HG03066 (cell line): ENCODE measurements around the gene MPC1.
"Not testable (repeated sequence)": the region's sequence is repeated elsewhere in the genome, so short reads cannot be mapped to it uniquely, and the experiment has no call there.

Source experiments
- ATAC-seq: cut with Tn5 transposase; IDR thresholded peaks from one replicate; pipeline ENCODE4 v1.9.1; 2021; ENCODE audit warnings: low read depth; ENCODE audit not compliant: unreplicated experiment

The MPC1 gene

GRCh38 chr6:166382500-166382932, 224 bp downstream of the MPC1 start:
- peak; percentile 4 for ATAC-seq

DNA sequence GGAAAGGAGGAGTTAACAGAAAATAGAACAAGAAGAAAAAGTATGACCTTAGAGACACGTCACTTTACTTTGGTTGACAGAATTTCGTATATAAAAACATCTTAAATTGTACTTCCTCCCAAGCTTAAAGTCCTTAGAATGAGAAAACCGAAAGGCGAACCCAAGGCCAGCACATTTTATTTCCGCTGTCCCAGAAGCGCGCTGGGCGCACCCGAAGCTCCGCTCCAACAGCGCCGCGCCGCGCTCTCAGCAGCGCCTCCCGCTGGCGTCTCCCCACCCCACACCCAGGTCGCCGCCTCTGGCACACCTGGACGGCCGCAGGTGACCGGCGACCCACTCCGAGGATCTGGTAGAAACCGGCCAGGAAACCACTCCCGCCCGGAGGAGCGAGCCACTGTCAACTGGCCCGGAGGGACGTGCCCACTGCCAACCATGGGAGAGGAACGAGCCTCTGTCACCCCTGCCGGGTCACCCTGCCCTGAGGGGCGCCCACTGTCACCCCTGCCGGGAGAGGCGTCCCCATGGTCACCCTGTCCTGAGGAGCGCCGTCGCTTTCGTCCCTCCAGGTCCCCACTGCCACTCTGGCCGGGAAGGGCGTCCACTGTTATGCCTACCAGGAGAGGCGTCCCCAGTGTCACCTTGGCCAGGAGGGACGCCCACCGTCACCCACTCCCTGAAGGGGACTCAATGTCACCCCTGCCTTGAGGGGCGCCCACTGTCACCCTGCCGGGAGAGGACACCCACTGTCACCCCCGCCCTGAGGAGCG, 824 bp downstream of the MPC1 start:
- peak; percentile 53 for ATAC-seq

DNA sequence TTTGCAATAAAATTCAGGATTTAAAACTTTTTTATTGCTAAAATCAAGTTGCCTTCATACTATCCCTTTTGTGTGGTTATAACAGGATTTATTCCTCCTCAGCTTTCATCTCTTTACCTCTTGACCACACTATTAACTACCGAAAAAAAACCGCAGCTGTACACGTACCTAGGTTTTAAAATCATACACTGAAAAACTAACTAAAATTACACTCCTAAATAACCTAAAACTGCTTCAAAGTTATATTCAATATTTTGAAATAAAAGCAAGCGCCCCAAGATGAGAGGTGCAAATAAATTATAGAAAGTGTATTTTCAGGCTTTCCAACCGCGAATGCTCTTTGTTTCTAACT, 1.4 kb downstream of the MPC1 start:
- no peak for ATAC-seq

DNA sequence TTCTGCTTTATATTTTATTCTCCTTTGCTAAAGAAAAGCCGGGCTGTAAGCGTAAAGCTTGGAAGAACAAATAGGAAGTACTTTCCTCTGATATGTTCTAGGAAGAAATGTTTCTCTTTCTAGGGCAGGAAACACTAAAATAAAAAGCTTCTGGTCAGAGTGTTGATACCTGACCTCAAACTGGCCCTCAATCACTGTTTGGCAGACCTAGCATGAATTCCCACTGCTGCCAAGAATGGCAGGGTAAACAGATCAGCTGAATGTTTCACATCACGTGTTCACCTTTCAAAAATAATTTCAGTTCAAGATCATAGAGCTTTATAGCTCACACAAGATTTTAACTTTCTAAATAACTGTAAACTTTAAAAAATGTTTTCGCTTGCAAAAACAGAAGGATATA, 2.9 kb downstream of the MPC1 start:
- ATAC-seq = no peak

DNA sequence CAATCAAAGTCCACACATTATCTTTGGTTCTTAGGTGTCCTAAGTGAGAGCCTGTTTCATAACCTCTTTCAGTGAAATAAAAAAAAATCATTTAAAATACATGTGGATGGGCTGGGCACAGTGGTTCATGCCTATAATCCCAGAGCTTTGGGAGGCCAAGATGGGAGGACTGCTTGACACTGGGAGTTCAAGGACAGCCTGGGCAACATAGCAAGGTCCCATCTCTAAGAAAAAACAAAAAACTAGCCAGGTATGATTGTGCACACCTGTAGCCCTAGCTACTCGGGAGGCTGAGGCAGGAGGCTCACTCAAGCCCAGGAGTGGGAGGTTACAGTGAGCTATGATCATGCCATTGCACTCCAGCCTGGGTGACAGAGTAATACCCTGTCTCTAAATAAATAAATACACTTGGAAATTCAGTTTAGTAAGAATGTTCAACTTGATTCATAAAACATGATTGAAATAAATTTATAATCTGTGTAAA, 3.6 kb downstream of the MPC1 start:
- ATAC-seq = no peak

- ATAC-seq = no peak
Observed at GRCh38 chr6:166377721-166378120, 5.0 kb downstream of the MPC1 start.

- no peak for ATAC-seq
Observed at GRCh38 chr6:166375013-166375412, 7.7 kb downstream of the MPC1 start.

DNA sequence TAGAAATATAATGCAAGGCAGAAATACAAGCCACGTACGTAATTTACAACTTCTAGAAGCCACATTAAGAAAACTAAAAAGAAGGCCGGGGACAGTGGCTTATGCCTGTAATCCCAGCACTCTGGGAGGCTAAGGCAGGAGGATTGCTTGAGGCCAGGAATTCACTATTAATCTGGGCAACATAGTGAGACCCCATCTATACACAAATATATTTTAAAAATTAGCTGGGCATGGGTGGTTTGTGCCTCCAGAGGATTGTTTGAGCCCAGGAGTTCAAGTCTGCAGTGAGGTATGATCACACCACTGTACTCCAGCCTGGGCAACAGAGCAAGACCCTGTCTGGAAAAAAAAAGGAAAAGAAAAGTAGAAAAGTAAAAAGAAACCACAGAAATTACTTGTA, 12.3 kb downstream of the MPC1 start:
- ATAC-seq = no peak

DNA sequence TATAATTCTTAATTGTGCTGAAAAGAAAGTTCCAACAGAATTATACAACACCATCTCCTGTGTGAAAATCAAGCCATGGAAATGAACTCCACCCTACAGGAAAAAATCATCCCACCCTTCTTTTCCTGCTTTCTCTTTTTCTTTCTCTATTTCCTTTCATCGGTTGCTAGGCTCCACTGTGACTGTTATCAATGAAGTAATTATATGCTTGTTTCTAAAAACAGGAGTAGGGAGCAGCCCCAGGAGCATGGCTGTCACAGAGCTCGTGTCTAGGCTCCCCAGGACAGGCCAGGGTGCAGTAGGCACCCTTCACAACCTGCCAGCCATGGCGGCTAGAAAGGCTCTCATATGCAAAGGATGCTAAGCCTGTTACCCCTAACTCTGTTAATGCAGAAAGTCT, 13.0 kb downstream of the MPC1 start:
- ATAC-seq = no peak

GRCh38 chr6:166366921-166367320, 15.8 kb downstream of the MPC1 start:
- ATAC-seq = no peak

DNA sequence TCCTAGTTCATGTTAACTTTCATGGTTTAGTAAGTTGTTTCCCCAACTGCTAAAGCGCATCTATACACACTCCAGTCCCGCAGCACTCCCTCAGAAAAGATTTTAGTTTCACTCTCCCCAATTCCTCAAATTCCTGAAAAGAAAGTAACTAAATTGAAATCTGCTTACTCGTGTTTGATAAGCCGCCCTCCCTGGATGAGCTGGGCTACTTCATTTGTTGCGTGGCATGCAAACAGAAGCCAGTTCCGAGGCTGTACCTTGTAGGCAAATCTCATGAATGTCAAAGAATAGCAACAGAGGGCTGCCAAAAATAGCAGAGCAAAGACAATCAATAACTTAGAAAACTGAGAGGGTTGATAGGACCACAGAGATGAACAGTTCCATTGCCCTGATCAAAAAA, 16.9 kb downstream of the MPC1 start:
- ATAC-seq = no peak

DNA sequence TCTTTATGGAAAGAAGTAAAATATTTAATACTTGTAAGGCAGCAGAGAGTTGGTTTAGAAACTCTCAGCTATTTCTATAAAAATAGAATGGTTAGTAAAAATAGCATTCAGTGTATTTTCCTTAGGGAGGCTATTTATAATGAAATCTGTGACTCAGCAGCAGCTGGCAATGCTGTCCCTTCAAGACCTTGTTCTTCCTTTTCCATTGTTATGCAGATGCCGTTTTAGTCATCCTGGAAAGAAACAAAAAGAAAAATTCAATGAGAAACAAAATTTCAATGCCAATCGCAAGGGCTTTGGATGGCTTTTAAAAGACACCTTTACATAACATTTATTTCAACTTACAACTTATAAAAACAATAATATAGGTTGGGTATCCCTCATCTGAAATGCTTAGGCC, 17.5 kb downstream of the MPC1 start:
- no peak for ATAC-seq

DNA sequence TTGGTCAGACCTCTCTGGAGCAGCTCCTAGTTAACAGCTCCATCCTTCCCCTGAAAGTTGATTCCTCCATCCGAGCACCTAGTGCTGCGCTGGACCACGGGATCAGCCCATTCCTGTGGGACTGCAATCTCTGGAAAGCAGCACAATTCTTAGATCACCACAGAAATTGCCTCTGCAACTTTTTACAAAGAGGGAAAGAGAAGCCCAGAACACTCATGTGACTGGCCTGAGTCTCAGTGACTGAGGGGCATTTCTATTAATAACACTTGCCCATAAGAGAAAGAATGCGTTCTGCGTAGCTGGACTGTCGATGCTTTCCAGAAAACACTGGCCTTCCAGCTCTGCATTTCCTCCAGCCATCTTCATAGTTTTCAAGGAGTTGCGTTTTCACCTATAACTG, 18.3 kb downstream of the MPC1 start:
- no peak for ATAC-seq

DNA sequence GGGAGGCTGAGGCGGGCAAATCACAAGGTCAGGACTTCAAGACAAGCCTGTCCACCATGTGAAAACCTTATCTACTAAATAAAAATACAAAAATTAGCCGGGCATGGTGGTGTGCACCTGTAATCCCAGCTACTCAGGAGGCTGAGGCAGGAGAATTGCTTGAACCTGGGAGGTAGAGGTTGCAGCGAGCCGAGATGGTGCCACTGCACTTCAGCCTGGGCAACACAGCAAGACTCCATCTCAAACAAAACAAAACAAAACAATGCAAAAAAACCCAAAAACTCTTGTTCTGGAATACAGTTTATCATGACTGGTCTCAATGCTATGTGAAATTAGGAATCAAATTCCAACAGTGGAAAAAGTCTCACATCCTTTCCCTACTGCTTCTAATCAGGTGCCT, 20.3 kb downstream of the MPC1 start:
- not testable (repeated sequence) for ATAC-seq

- ATAC-seq = no peak
Observed at GRCh38 chr6:166361077-166361429, 21.7 kb downstream of the MPC1 start.

- ATAC-seq = no peak
Observed at GRCh38 chr6:166360243-166361076, 22.3 kb downstream of the MPC1 start.

- ATAC-seq = no peak
Observed at GRCh38 chr6:166355552-166355951, 27.2 kb downstream of the MPC1 start.

DNA sequence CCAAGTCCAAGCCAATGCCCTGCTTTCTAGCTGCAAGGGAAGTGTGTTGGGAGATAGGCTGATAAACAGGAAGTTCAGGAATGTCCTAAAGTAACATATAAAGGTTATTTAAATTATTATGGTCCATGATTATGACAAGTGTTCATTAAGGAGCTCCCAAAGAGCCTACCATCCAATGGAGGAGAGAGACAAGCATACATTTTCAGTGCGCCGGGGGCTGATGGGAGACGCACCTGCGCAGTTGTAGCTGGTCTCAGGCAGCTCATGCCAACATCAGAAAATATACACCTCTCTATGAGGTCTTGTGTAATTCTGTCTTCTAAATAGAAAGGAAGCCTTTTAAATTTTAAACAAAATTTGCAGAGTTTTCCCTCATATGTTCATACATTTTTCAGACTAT, 27.8 kb downstream of the MPC1 start:
- no peak for ATAC-seq

- no peak for ATAC-seq
Observed at GRCh38 chr6:166354143-166354542, 28.6 kb downstream of the MPC1 start.

DNA sequence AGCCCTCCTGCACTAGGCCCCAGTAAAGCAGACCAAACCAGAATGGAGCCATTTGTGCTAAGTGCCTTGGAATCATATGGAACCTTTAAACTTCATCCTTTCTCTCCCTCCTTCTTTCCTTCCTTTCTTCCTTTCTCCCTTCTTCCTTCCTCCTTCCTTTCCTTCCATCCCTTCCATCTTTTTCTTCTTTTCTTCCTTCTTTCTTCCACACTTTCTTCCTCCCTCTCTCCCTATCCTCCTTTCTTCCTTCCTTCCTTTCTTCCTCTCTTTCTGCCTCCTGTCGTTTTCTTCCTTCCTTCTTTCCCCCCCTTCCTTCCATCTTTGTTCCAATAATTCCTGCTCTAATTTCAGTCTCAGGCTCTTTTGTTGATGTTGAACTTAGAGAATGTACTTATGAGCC, 29.2 kb downstream of the MPC1 start:
- no peak for ATAC-seq

DNA sequence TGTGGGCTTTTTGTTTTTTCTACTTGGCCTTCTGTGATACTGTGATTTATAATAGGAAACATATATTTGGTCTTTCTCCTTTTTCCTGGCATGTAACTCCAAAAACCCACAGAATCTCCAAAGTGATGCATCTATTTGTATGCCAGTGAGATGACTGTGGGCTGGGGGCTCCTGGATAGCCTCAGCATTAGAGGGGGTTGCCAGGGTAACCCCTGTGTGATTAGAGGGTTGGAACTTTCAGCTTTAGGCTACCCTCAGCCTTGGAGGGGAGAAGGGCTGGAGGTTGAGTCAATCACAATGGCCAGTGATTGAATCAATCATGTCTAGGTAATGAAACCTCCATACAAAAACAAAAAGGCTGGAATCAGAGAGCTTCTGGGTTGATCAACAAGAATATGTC, 29.8 kb downstream of the MPC1 start:
- no peak for ATAC-seq

DNA sequence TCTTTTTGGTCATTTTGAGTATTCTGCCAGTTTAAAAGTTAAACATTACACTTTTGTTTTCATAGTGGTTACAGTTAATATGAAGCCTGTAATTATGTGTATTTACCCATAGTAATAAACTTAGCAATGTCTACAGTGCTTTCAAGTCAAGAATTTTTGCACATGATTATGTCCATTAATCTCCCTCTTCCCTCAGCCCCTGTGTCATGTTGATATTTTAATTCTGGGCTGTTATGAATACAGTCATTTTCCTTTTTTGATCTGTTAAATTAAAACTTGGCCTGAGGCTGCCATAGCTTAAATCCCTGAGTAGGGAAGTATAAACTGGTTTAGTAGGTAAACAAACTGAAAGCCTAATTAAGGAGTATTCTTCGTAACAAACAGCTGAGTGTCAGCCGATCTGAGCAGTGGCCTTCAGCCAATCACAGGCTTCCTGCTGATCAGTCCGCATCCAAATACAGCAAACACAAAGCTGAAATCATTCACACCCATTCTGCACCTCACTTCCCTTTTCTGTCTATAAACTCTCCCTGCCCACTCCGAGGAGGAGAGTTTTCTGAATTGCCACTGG, 30.9 kb downstream of the MPC1 start:
- ATAC-seq = peak; percentile 99
